Hematopoietic multipotent progenitor cell treated with erythropoietin and hydrocortisone succinate and interleukin-3 and kit ligand, for 8 days (in vitro differentiated cells): Measurements from ENCODE around the gene CDK19.
"Not testable (repeated sequence)": the region's sequence is repeated elsewhere in the genome, so short reads cannot be mapped to it uniquely, and the experiment has no call there.

ENCODE experiments used
- DNase-seq: peaks from one replicate; pipeline ENCODE4 v3.0.0-alpha.2; 2015

The CDK19 gene

DNA sequence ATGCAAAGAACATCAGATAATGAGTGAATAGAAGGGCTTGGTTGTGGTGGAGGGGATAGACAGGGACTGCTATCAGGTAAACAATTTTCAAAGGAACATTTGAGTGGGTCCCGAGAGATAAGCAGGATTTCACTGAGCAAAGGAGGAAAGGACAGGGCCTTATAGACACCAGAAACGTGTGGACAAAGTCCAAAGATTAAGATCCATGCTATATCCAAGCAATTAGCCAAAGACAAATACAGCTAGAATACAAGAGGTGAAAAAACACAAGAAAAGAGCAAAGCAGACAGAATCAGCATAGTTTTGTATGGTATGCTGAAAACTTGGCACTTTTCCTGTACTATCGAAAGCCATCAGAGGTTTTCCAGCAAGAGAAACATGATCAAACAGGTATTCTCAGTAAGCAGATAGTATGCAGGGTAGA, 59.8 kb downstream of the CDK19 start:
- DNase-seq = no peak

DNA sequence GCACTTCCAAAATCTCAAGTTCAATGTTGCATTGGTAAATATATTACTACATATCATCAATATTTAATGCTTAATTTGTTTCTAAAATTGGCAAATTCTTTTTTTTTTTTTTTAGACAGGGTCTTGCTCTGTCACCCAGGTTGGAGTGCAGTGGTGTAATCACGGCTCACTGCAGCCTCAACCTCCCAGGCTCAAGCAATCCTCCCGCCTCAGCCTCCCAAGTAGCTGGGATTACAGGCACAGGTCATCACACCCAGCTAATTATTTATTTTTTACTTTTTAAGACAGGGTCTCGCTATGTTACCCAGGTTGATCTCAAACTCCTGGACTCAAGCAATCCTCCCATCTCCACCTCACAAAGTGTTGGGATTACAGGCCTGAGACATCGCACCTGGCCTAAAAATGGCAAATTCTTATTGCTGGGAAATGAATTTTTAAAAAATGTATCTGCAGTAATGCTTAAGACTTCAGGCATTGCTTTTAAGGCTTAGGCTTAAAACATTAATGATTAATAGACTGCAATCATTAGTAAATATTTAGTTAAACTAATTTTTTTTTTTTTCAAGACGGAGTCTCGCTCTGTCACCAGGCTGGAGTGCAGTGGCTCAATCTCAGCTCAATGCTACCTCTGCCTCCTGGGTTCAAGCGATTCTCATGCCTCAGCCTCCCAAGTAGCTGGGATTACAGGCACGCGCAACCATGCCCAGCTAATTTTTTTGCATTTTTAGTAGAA, 61.2 kb downstream of the CDK19 start:
- DNase-seq = not testable (repeated sequence)

DNA sequence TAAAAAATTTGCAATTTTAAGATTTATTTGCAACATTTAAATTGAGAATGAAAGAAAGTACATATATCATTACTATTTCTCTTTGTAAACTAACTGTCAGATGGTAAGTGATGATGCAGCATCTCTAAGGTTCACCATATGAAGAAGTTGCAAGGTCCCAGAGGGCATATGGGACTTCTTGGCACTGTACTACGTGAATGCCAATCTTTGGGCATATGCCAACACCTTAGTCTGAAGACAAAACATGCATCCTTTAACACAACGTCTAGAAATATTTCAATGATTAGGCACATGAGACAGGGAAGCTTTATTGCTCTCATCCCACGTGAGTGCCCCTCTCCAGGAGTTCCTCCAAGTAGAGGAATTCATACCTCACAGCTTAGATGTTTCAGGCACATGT, 66.8 kb downstream of the CDK19 start:
- peak; percentile 26 for DNase-seq

DNA sequence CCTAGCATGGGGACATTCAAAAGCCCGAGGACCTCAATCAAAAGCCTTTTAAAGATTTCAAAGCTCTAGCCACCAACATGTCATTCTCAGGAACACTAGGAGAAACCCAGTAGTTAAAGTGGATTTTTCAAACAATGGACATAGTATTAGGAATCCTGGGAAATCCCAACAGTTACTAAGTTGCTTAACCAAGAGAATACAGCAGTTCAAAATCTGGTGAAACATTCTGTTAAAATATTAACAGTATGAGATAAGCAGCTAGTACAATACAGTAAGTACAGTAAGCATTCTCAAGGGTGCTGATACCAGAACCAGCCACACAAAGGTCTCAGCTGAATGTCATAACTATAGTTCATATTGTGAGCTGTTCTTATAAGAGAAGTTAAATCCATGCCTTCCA, 68.6 kb downstream of the CDK19 start:
- DNase-seq = no peak

GRCh38 chr6:110744991-110745390, 70.3 kb downstream of the CDK19 start:
- no peak for DNase-seq

- not testable (repeated sequence) for DNase-seq
Measured at GRCh38 chr6:110742552-110742951, 72.7 kb downstream of the CDK19 start.

DNA sequence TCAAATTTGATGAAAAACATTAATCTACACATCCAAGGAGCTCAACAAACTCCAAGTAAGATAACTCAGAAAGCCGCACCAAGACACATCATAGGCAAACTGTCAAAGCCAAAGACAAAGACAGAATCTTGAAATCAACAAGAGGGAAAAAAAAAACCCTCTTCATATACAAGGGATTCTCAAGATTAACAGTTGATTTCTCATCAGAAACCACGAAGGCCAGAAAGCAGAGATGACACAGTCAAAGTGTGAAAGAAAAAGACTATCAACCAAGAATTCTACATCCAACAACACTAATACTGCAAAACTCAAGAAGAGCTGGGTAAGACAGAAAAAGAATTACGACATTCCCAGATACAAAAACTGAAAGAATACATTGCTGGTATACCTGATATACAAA, 73.8 kb downstream of the CDK19 start:
- DNase-seq = no peak

GRCh38 chr6:110738899-110739365, 76.3 kb downstream of the CDK19 start:
- DNase-seq = no peak

DNA sequence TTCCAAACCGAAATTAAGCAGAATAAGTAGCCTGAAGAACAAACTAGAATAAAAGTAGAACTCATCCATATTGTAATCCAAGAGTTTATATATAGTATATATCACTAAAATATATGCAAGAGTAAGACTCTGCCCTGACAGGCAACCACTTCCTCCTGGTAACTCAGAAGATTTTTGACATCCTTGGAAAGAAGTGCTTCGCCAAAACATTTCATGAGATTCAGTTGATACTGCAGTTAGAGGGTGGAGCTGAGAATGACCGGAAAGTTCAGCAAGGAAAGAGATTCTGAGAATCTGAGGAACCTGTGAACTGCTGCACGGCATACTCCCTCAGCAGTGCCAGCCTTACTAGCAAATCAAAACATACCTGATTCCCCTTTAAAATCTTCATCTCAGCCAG, 79.6 kb downstream of the CDK19 start:
- DNase-seq = no peak

DNA sequence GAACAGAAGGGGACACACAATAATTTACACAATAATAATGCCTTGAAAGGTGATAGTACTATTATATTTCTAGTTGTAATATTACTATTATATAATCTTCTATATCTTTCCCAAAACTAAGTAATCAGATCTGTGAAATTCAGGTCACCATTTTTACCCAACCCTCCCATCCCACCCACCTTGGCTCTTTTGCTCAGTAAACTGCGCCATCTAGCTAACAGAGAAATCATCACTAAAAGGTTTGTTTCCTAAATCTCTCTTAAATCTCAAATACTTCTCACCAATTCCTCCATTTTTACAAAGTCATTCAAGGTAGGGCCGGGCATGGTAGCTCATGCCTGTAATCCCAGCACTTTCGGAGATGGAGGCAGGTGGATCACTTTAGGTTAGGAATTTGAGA, 83.4 kb downstream of the CDK19 start:
- no peak for DNase-seq

- no peak for DNase-seq
Measured at GRCh38 chr6:110731196-110731595, 84.1 kb downstream of the CDK19 start.

DNA sequence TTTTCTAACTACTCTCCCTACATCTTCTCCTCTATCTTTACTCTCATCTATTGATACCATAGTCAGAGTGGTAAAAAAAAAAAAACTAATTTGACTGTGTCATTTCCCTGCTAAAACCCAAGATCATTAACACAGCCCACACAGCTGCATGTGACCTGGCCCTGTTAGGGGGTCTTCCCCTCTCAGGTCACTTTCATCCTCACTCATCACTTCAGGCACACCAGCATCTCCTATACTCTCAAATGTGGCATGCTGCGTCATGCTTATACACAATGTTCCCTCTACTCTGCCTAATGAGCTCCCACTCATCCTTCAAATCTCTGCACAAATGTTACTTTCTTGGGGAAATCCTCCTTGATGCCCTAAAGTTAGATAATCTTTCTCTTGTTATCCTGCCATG, 86.8 kb downstream of the CDK19 start:
- DNase-seq = no peak

- no peak for DNase-seq
Measured at GRCh38 chr6:110723017-110723416, 92.3 kb downstream of the CDK19 start.

DNA sequence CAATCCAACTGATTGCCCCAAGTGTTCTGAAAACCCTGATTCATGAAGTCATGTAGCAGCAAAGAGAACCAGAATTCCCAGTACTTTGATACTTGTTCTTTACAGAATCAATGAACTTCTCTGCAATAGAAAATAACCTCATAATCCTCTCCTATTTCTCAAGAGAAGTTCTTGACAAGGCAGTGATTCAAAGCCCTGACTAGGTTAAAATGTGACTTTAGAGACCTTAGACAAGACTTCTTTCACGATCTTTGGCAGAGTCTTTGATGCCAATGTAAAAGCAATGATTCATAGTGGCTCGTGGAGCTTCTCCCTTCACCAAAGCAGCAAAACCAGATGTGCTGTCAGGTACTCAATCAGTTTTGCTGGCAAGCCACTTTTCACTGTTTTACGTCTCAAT, 95.2 kb downstream of the CDK19 start:
- DNase-seq = no peak

DNA sequence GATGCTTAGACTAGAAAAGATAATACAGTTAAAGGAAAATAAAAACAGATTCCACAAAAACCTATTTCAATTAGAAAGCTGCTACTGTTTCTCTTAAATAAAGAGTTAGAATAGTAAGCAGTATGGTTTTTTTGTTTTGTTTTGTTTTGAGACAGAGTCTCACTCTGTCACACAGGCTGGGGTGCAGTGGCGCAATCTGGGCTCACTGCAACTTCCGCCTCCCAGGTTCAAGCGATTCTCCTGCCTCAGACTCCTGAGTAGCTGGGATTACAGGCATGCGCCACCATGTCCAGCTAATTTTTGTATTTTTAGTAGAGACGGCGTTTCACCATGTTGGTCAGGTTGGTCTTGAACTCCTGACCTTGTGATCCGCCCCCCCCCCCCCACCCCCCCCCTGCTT, 95.7 kb downstream of the CDK19 start:
- not testable (repeated sequence) for DNase-seq

- no peak for DNase-seq
Measured at GRCh38 chr6:110714143-110714542, 101.1 kb downstream of the CDK19 start.

DNA sequence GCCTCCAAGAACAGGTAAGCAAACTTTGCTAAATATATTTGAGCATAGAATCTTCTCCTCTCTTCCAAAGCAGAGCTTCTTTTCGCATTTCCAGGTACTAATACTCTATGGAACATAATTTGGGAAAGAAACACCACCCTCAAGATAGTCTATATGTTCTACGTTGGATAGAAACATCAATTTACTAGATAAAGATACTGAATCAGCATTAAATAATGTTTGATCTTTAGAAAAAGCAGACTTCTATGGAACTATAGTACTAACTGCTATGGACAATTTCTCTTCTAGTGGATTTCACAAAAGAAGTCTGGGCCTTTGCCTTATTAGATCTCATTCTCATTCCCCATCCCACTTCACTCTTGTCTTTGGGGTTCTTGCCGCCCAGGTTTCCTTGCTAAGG, 103.0 kb downstream of the CDK19 start:
- no peak for DNase-seq

DNA sequence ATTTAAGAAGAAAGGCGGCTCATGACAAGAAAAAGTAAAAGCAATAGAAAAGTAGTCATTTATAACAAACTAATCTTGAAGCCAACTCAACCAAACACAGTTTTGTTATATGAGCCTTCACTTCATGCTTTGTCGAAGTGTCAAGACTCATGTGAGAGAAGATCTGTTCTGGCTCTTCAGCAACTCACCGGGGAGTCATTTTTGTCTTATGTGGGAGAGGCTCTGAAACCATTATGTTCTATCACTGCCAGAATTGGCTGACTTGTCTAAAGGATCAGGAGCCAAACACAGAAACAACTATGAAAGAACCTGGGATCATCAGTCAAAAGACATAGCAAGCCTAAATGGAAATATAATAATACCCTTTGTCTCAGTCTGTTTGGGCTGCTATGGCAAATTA, 105.2 kb downstream of the CDK19 start:
- no peak for DNase-seq

DNA sequence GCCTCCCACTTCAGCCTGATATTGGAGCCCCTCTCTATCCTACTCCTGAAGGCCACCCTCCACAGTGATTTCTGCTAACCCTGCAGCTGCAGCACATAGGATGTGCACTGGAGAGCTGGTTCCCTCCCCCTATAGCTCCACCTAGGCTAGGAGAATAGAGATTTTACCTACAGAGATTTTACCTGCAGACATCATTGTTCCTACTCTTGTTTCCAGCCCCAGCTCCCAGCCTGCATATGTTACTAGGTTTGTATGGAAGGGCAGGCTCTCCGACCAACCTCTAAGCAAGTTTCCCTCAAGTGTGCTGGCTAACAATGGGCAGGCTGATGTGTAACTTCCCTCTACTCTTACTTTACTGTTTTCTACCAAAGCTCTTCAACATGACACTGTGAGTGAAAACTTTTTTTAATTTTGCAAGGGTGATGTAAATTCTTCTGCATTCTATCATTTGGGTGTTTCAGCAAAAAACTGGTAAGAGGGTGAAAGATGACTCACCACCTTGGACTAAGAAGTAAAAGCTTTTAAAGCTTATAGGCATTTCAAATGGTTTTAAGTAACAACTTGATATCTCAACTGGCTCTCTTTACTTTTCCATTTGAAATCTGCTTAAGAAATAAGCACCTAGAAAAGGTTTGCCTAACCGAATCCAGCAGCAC, 106.8 kb downstream of the CDK19 start:
- no peak for DNase-seq

DNA sequence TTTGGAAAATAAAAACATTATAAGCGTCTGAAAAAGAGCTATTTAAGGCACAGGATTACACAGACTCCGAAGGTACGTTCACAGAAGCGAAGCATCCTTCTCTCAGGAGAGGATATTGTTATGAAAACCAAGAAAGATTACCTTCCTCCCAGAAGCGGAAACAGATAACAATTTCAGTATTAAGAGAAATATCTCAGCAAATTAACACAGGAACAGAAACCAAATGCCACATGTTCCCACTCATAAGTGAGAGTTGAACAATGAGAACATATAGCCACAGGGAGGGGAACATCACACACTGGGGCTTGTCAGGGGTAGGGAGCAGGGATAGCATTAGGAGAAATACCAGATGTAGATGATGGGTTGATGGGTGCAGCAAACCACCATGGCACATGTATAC, 109.7 kb downstream of the CDK19 start:
- no peak for DNase-seq

- peak; percentile 15 for DNase-seq
Measured at GRCh38 chr6:110703906-110704594, 111.2 kb downstream of the CDK19 start.

GRCh38 chr6:110703010-110703905, 112.0 kb downstream of the CDK19 start:
- DNase-seq = no peak

DNA sequence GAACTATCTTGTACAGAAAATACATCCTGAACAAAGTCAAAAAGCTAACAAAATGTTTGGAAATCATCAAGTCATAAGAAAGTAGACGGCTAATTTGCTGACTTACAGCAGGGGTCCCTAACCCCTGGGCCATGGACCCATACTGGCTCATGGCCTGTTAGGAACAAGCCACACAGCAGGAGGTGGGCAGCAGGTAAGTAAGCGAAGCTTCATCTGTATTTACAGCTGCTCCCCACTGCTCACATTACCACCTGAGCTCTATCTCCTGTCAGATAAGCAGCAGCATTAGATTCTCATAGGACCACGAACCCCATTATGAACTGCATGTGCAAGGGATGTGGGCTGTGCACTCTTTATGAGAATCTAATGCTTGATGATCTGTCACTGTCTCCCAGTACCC, 115.5 kb downstream of the CDK19 start:
- no peak for DNase-seq
